Lower leg skin (tissue), 3 donors: Measurements from ENCODE around the gene NME3.

Experiments
- POLR2A ChIP-seq, 2 donors: fragments of 450-650 bp; IDR thresholded peaks; one replicate each; pipeline ENCODE4 v1.6.1; 2016 to 2017; ENCODE audit warnings: antibody characterized with exemption in 2 of 2, mild to moderate bottlenecking in 1 of 2, moderate library complexity in 1 of 2
- TF ChIP-seq, protein P1 (sequence below), 3 donors: fragments of 450-650 bp; IDR thresholded peaks; one replicate each; pipeline ENCODE4 v1.5.1; 2016; ENCODE audit warnings: antibody characterized with exemption in 3 of 3, mild to moderate bottlenecking in 3 of 3, moderate library complexity in 2 of 3

DNA sequence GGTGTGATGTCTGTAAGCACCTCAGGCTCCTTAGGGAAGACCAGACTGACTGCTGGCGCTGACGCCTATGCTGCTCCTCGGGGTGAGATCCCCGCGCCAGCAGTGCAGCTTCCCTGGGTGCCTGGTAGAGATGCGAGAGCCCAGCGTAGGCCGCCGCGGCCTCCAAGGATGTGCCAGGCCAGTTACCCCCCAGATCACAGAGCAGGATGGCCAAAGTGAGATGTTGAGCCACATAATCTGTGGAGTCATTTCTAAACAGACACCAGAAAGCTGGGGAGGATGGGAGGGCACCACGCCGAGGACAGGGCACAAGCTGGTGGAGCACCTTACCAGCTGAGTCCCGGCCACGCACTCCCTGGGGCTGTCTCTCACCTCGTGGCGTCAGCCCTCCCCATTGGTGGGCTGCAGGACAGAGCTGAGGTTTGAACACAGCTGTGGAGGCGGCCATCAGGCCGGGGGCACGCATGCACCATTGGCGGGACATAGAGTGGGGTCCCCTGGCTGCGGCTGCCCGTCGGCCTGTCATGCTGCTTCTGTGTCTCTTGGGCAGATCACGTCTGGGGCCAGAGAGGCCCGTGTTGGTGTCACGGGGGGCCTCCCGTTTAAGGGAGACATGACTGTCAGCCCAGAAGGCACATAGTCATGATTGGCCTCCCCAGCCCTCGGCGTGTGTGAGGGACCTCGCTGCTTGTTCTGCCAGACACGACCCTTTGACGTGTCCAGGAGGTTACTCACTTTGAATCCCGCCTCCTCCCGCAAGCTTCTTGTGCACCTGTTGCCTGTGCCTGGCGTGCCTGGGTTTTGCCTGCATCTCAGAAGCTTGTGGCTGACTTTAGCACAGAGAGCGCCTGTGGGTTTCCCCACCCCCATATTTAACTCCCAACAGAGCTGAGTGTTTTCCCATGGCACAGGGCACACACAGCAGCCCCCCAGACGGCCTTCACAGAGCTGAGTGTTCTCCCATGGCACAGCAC lies 43.4 kb downstream of the NME3 start:
- TF ChIP-seq, protein P1, sequence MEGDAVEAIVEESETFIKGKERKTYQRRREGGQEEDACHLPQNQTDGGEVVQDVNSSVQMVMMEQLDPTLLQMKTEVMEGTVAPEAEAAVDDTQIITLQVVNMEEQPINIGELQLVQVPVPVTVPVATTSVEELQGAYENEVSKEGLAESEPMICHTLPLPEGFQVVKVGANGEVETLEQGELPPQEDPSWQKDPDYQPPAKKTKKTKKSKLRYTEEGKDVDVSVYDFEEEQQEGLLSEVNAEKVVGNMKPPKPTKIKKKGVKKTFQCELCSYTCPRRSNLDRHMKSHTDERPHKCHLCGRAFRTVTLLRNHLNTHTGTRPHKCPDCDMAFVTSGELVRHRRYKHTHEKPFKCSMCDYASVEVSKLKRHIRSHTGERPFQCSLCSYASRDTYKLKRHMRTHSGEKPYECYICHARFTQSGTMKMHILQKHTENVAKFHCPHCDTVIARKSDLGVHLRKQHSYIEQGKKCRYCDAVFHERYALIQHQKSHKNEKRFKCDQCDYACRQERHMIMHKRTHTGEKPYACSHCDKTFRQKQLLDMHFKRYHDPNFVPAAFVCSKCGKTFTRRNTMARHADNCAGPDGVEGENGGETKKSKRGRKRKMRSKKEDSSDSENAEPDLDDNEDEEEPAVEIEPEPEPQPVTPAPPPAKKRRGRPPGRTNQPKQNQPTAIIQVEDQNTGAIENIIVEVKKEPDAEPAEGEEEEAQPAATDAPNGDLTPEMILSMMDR (IDR thresholded peaks at IDR 0.05), result no peak
- TF ChIP-seq POLR2A (IDR thresholded peaks at IDR 0.05), result no peak
